Activated naive CD8-positive, alpha-beta T cell (primary cell): ENCODE data around the gene CXCL12.

Experiments
- H3K27ac Mint-ChIP-seq: one replicate; pipeline ENCODE4 v1.8.0; 2021; ENCODE audit warnings: mixed read lengths
- H3K27me3 Mint-ChIP-seq: one replicate; pipeline ENCODE4 v1.8.0; 2021; ENCODE audit warnings: mixed read lengths
- H3K36me3 Mint-ChIP-seq: one replicate; pipeline ENCODE4 v1.8.0; 2021; ENCODE audit warnings: mixed read lengths
- H3K4me1 Mint-ChIP-seq: one replicate; pipeline ENCODE4 v1.8.0; 2021; ENCODE audit warnings: low read depth, mixed read lengths
- H3K4me3 Mint-ChIP-seq: one replicate; pipeline ENCODE4 v1.8.0; 2021; ENCODE audit warnings: mild to moderate bottlenecking, mixed read lengths
- H3K9me3 Mint-ChIP-seq: one replicate; pipeline ENCODE4 v1.8.0; 2021; ENCODE audit warnings: low read depth, mixed read lengths

CXCL12 gene

DNA sequence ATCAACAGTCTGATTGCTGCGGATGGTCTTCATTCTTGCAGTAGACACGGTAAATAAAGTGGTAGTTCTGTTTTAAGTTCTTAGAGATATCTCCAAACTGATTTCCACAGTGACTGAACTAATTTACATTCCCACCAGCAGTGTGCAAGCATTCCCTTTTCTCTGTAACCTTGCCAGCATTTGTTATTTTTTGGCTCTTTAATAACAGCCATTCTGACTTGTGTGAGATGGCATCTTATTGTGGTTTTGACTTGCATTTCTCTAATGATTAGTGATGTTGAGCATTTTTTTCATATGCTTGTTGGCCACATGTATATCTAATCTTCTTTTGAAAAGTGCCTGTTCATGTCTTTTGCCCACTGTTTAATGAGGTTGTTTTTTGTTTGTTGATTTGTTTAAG lies 30.2 kb upstream of the CXCL12 start:
- Mint-ChIP-seq H3K27ac (no peak overlapping the region), H3K27me3 (peaks cover 12% of the 10 kb centered on the region), H3K4me3 (no peak overlapping the region), H3K9me3 (no peaks in the 10 kb centered on the region), H3K4me1 (peaks cover 5% of the 10 kb centered on the region), H3K36me3 (no peaks in the 10 kb centered on the region)

DNA sequence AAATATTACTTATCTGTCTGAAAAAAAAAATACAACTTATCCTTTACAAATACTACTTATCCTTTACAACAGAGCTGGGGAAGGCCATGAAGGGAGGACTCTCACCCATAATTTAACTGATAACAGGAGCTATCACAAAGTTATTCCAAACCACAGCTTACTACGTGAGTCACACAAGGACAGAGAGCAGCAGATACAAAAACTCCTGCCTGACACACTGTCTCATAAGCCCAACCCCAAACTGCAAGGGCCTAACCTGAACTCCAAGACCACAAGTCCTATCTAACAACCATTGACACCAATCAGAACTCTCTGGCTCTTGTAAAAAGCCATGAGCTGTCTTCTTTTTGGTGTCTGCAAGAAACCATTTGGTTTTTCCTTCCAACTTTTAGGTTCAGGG lies 28.5 kb upstream of the CXCL12 start:
- H3K4me3 Mint-ChIP-seq = no peak overlapping the region
- peaks cover 16% of the 10 kb centered on the region for H3K27me3 Mint-ChIP-seq
- no peaks in the 10 kb centered on the region for H3K36me3 Mint-ChIP-seq
- H3K9me3 Mint-ChIP-seq = no peaks in the 10 kb centered on the region
- no peak overlapping the region for H3K27ac Mint-ChIP-seq
- H3K4me1 Mint-ChIP-seq = no peaks in the 10 kb centered on the region

DNA sequence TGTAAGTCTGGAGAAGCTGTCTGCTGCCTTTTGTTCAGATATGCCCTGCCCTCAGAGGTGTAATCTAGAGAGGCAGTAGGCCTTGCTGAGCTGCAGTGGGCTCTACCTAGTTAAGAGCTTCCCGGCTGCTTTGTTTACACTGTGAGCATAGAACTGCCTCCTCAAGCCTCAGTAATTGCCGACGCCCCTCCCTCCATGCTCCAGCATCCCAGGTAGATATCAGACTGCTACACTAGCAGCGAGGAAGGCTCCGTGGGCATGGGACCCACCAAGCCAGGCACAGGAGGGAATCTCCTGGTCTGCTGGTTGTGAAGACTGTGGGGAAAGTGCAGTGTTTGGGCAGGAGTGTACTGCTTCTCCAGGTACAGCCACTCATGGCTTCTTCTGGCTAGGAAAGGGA lies 26.4 kb upstream of the CXCL12 start:
- Mint-ChIP-seq H3K27me3 (peaks cover 10% of the 10 kb centered on the region), H3K9me3 (no peaks in the 10 kb centered on the region), H3K4me3 (no peak overlapping the region), H3K4me1 (no peaks in the 10 kb centered on the region), H3K36me3 (no peaks in the 10 kb centered on the region), H3K27ac (no peak overlapping the region)

DNA sequence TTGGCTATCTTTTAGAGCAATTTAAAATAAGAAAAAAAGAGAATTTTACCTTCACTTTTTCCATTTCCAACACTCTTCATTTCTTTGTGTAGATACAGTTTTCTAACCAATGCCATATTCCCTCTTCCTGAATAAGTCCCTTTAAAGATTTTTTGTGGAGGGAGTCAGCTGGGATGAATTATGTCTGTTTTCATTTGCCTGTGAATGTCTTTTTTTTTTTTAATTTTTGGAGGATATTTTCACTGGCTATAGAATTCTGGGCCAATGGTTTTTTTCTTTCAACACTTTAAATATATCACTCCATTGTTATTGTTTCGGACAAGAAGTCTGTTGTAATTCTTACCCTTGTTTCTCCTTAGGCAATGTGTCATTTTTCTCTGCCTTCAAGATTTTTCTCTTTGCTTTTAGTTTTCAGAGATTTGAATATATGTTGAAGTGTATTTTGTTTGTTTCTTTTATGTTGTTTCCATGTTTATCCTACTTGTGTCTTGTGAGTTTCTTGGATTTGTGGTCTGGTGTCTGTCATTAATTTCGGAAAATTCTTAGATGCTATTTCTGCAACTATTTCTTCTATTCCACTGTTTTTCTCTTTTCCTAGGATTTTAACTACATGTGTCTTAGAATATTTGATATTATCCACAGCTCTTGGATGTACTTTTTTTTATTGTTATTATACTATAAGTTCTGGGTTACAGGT lies 20.0 kb upstream of the CXCL12 start:
- H3K27me3 Mint-ChIP-seq = peaks cover 8% of the 10 kb centered on the region
- H3K4me3 Mint-ChIP-seq = no peak overlapping the region
- no peaks in the 10 kb centered on the region for H3K36me3 Mint-ChIP-seq
- H3K9me3 Mint-ChIP-seq = no peaks in the 10 kb centered on the region
- H3K4me1 Mint-ChIP-seq = no peaks in the 10 kb centered on the region
- H3K27ac Mint-ChIP-seq = no peak overlapping the region

DNA sequence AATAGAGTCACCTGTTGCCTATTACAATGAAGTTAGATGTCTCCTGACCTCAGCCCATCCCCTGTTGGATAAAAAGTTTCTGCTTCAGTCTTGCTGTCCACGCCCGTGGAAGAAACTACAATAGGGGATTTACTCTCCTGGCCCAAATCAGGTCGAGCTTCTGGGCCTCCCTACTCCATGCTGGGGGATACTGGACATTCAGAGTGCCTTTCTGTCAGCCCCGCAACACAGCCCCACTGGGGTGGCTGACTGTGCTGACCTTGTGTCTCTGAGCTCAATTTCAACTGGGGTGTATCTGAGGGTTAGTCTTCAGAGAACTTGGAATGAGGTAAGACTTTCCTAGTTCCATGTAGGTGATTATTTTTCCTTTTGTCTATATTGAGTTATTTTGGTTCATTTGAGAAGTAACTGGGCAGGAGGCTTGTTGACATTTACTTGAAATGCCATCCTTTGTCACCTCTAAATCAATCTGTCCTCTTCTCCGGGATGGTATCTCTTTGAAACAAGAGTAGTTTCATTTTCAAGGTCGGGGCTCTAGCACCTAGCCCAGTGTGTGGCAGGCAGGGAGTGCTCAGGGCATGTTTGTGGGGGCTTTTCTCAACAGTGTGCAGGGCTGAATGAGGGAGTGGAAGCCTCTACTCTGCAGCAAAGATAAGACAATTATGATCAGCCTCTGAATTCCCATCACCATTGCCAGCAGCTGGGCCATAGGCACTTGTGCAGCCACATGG lies 17.7 kb upstream of the CXCL12 start:
- Mint-ChIP-seq H3K4me3 (no peak overlapping the region), H3K36me3 (no peaks in the 10 kb centered on the region), H3K9me3 (no peaks in the 10 kb centered on the region), H3K27me3 (peaks cover 3% of the 10 kb centered on the region), H3K4me1 (no peaks in the 10 kb centered on the region), H3K27ac (no peak overlapping the region)

DNA sequence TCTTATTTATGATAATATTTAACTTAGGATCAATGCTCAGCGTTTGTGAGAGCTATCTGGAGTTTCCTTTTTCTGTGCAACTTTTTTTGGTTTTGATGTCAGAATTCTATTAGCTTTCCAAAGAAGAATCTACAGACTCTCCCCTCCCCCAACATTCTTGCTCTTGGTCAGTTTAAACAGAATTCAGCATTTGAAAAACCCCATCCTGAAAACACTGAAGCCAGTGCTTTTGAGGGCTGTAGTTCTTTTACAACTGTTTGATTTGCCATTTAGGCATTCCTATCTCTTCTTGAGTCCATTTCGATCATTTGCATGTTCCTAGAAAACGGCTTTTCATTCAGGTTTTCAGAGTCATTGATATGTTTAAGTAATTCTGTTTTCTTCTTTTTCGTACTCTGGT lies 15.6 kb upstream of the CXCL12 start:
- Mint-ChIP-seq H3K4me3 (no peak overlapping the region), H3K27me3 (peaks cover 9% of the 10 kb centered on the region), H3K36me3 (no peaks in the 10 kb centered on the region), H3K4me1 (no peaks in the 10 kb centered on the region), H3K27ac (no peak overlapping the region), H3K9me3 (no peaks in the 10 kb centered on the region)

DNA sequence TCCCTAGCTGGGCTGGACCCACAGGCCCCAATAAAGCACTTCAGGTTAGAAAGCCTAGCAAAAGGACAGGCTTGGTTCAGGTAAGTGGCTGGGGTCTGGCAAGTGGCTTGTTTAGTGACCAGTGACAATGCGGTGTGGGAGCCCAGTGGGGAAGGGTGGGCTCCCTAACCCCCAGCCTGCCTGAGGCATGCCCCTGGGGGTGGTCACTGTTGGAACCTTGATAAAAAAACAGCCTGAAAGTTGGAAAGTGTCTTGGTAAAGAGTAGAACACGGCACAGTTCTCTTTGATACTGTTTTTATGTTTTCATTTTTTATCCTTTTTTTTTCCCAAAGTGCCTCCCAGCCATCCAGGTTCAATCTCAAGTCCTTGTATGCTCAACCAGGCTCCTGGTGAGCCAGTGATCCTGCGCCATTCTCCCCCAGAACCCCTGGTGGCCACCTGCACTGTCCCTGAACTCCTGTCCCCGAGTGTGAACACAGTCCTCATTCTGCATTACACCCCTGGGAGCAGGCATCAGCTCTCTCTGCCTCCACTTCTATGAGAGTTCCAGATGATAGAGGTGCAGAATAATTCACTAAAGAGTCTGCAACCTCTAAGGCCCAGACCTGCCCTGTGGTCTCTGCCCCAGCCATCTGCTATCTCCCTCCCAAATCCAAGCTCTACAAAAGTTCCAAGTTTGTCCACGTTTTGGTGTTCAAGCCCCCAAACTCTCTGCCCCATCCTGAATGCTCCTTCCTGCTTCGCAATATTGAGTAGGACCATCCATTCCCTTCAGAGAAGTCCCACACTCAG lies 15.0 kb upstream of the CXCL12 start:
- H3K36me3 Mint-ChIP-seq = no peaks in the 10 kb centered on the region
- no peak overlapping the region for H3K4me3 Mint-ChIP-seq
- peaks cover 10% of the 10 kb centered on the region for H3K27me3 Mint-ChIP-seq
- no peak overlapping the region for H3K27ac Mint-ChIP-seq
- no peaks in the 10 kb centered on the region for H3K4me1 Mint-ChIP-seq
- no peaks in the 10 kb centered on the region for H3K9me3 Mint-ChIP-seq

DNA sequence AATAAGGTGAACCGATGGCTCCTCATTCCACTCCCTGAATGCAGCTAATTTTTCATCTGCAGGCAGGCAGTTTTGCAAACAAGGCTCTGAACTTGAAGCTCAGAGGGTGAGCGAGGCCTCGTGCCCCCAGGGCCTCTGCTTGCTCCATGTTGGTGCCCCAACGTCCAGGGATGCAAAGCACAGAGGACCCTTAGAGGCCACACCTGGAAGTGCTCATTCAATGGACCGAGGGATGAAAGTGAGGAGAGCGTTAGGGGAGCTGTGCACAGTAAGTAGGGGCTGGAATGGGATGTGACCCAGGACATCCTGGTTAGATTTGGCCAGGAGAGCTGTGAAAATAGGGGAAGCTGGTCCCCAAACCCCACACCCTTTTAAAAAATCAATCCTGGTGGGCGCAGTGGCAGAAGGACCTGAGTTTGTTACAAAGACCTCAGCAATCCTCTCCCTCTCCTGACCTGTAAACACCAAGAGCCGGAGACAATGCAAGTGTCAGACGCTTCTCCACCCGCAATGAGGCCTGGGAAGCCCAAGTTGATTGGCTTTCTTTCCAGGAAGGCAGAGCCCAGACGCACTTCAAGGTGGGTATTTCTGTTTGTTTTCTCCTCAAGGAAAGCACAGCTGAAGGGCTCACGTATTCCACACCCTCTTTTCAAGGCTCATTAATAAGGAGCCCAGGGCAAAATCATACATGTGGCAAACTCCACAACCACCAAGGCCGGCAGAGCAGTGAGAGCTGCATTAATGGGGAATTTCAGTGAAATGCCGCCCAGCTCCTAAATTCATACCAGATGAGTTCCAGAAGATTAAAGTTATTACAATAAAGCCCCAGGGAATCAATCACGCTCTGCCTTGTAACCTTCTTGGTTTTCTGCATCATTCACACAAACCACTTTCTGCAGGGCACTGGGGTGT lies 14.1 kb upstream of the CXCL12 start:
- Mint-ChIP-seq H3K4me3 (no peak overlapping the region), H3K9me3 (no peaks in the 10 kb centered on the region), H3K27ac (no peak overlapping the region), H3K36me3 (no peaks in the 10 kb centered on the region), H3K27me3 (peaks cover 10% of the 10 kb centered on the region), H3K4me1 (no peaks in the 10 kb centered on the region)

DNA sequence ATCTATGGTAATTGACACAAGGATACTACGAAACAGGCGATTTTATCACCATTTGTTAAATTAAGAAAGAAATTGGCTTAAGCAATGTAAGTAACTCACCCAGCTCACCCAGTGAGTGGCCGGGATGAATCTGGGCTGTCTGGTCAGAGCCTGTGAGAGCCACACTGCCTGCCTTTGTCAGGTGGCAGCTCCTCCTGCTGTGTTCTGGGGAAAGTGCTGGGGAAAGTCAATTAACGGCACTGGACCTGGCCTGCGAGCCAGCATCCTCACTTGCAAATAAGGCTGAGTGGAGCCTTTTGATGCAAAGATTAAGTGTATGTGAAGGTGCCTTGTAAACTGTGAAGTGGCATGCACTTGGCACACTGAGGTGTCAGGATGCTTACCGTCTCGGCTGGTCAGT lies 13.4 kb upstream of the CXCL12 start:
- H3K9me3 Mint-ChIP-seq = no peaks in the 10 kb centered on the region
- H3K36me3 Mint-ChIP-seq = no peaks in the 10 kb centered on the region
- H3K27me3 Mint-ChIP-seq = peaks cover 11% of the 10 kb centered on the region
- no peaks in the 10 kb centered on the region for H3K4me1 Mint-ChIP-seq
- no peak overlapping the region for H3K27ac Mint-ChIP-seq
- no peak overlapping the region for H3K4me3 Mint-ChIP-seq

DNA sequence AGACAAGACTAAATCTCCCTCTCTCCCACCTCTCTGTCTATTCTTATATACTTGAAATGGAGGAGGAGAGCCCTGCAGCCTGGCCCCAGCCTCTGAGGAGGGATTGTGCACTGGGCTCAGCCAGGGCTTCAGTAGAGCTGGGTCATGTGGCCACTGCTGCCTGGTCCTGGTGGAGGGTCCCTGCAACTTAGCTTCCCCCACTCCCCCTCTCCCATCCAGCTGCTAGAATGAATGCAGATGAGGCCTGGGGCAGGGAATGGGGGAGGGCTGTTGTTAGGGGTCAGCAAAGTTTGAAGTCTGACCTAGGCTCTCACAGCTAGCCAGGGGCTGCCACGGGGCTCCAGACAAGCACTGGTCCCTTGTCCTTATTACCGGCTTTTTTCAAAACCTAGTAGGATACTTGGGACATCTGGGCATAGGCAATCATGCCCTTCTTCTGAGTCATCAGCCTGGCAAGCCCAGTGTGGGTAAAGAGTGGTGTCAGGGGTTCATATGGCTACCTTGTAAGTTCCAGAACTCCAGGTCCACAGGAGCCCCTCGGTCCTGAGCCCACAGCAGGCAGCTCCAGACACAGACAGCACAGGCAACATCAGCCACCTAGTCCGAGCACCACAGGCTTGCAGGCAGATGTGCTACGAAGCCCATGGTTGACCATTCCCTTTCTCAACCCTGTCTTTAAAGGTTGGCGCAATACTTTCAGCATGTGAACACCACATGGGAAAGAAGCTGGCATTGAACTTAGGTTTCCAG lies 12.8 kb upstream of the CXCL12 start:
- Mint-ChIP-seq H3K9me3 (no peaks in the 10 kb centered on the region), H3K4me1 (no peaks in the 10 kb centered on the region), H3K4me3 (no peak overlapping the region), H3K27ac (no peak overlapping the region), H3K27me3 (peaks cover 11% of the 10 kb centered on the region), H3K36me3 (no peaks in the 10 kb centered on the region)

DNA sequence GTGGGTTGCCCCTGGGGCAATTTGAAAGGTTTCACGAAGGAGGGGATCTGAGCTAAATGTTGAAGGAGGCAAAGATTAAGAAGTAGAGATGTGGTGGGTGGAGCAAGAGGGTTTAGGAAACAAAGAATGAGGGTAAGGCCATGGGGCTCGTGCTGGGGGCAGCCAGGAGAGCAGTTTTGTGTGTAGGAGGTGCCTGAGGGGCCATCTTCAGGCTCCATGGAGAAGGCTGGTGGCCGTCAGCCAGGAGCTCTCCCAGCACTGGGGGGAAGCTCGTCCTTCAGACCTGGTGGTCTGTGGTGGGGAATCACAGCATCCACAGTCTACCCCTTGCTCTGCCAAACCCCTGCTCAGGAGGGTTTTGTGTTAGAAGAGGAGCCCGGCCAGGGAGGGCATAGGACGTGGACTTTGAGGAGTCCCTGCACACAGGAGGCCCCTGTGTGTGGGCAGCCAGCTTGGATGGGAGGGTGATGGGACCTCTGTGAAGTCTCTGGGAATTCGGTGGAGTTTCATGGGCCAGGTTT lies 11.8 kb upstream of the CXCL12 start:
- no peak overlapping the region for H3K27ac Mint-ChIP-seq
- H3K4me1 Mint-ChIP-seq = no peaks in the 10 kb centered on the region
- no peaks in the 10 kb centered on the region for H3K36me3 Mint-ChIP-seq
- H3K27me3 Mint-ChIP-seq = peaks cover 14% of the 10 kb centered on the region
- H3K9me3 Mint-ChIP-seq = no peaks in the 10 kb centered on the region
- no peak overlapping the region for H3K4me3 Mint-ChIP-seq

DNA sequence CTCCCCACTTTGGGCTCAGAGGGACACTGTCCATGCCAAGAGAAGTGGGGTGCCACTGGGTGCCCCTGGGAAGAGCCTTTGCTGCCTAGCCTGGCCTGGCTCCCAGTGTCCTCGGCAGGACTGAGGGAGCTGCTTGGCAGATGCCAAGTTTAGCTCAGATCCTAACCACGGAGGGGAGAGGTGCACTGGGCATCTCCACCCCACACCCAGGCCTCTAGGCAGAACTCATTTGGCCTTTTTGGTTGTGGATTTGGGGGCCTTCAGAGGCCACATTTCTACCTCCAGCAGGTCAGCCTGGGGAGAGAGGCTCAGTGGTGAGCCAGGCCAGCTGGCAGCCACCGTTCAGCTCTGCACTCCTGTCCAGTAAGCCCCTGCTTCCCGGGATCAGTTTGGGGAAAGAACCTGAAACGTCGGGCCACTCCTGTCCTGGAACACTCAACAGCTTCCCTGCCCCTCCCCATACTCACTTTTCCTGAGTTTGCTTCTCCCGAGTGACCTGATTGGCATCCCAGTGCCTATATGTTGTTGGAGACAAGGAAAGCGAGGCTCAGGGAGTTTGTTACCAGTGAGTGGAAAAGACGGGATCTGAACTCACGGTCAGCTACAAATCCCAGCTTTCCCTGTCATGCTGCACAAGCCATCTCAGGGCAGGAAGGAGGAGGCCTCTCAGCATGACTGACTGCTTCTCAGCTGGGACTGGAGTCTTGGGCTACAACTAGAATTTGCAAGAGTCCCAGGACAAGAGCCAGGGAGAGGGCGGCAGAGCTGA lies 11.2 kb upstream of the CXCL12 start:
- Mint-ChIP-seq H3K4me1 (no peaks in the 10 kb centered on the region), H3K36me3 (no peaks in the 10 kb centered on the region), H3K9me3 (no peaks in the 10 kb centered on the region), H3K27me3 (peaks cover 18% of the 10 kb centered on the region), H3K27ac (no peak overlapping the region), H3K4me3 (no peak overlapping the region)

DNA sequence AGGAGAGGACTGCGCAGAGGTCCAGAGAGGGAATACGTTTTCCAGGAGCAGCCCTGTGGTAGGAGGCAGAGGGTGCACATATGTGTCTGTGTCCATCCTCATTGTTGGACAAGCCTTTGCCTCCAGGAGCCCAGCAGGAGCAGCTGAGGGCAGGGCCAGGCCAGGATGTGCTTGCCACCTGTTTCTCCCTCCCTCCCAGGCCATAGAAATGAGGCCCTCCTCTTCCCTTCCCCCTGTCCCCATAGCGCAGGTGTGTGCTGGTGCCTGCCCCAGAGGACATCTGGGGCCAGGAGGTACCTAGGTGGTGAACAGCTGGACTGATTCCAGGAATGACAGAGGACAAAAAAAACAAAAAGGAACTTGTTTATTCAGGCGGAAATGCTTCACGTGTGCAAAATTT lies 10.5 kb upstream of the CXCL12 start:
- no peak overlapping the region for H3K4me3 Mint-ChIP-seq
- no peaks in the 10 kb centered on the region for H3K36me3 Mint-ChIP-seq
- peaks cover 18% of the 10 kb centered on the region for H3K27me3 Mint-ChIP-seq
- H3K4me1 Mint-ChIP-seq = no peaks in the 10 kb centered on the region
- no peaks in the 10 kb centered on the region for H3K9me3 Mint-ChIP-seq
- no peak overlapping the region for H3K27ac Mint-ChIP-seq
